Activated CD4-positive, CD25-positive, alpha-beta regulatory T cell treated with anti-CD3 and anti-CD28 coated beads, Interleukin-2, amount 50 U/mL, for 16 hours (primary cell): ENCODE results near the gene KCNJ12.
"Not testable (repeated sequence)": the region's sequence is repeated elsewhere in the genome, so short reads cannot be mapped to it uniquely, and the experiment has no call there.

Experiments
- DNase-seq: peaks from one replicate; pipeline ENCODE4 v3.0.0-alpha.2; 2020; ENCODE audit warnings: low read depth, low spot score

KCNJ12 gene

DNA sequence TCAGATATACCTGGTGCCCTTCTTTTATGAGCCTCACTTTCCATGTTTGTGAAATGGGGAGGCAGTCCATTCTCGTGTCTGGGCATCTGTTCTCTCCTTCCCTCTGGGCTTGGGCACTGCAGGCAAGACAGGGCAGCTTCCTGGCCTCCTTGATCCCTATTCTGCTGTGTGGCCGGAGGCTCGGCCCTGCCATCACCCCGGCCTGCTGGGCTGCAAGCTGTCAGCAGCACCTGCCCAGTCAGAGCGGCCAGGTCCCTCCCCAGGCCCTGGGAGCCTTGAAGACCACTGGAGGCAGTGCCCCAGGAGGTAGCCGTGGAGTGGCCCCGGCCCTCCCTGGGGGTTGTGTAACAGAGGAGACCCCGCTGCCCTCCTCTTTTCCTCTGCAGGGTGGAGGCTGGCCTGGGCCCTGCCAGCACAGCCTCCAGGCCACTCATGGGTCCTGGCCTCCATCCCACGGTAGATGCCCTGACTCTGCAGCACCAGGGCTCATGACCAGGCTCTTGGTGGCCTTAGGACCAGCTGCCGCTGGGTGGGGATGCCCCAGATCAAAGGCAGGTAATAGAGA is 9.2 kb downstream of the KCNJ12 start:
- no peak for DNase-seq

DNA sequence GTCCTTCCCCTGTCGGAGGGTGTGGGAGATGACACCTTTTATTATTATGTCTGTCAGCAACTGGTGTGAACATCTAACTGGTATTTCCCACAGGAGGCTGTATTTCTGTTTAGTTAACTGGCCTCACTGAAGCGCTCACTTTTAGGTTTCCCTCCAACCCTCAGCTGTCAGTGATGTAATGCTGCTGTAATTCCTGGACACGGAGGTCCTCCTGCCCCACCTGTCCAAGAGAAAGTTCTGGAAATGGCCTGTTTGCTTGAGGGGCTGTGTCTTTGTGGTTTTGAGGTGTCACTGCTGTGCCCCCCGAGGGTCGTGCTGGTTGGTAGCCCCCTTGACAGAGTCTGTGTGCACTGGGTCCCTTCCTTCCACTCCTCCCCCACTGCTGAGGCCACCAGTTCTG is 11.5 kb downstream of the KCNJ12 start:
- no peak for DNase-seq

DNA sequence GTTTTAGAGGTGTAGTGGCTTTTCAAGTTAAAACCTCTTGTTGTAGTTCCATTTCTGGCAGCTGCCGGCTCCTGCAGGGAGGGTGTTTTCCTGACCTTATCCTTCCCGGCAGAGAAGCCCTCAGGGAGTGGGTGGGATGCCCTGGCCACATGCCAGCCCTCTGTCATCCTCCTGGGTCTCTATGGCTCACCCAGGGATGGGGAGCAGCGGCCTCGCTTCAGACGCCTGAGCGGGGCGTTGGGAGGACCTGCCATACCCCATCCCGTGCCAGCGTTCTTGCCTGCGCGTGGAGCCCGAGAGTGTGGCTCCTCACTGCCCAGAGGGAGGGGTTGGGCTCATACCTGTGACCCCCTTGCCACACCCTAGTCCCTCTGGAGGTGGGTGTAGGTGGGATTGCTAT is 11.9 kb downstream of the KCNJ12 start:
- no peak for DNase-seq

DNA sequence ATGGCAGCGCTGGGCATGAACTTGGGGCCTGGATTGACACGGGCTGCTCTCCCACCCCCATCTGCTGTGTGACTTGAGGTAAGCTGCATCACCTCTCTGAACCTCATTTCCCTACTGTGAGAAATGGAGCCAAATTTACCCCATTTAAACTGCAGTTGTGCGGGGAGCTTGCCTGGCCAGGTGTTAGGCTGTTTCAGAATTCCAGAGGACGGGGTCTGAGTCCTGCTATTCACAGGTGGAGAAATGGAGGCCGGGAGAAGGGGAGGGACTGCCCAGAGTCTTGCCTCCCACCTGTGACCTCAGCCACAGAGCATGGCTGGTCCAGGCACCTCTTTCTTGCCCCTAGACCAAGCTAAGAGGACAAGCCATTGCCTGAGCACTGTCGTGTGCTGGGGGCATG is 12.8 kb downstream of the KCNJ12 start:
- DNase-seq = no peak

DNA sequence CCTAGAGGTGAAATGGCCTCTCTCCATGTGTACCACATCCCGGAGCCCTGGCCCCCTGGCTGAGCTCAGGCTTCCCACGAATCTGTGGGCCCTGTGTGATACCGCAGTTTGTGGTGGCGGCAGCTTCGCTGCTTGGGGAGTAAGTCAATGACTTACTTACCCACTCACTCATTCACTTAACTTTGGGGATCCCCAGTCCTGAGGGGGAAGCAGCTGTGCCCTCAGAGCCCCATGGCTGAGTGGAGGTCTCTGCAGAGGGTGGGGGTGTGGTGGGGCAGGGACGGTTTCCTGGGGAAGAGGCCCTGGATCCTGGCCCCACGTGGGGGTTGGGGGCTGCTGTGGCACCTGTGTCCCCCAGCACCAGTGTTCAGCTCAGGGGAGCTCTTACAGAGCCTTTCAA is 13.2 kb downstream of the KCNJ12 start:
- no peak for DNase-seq

DNA sequence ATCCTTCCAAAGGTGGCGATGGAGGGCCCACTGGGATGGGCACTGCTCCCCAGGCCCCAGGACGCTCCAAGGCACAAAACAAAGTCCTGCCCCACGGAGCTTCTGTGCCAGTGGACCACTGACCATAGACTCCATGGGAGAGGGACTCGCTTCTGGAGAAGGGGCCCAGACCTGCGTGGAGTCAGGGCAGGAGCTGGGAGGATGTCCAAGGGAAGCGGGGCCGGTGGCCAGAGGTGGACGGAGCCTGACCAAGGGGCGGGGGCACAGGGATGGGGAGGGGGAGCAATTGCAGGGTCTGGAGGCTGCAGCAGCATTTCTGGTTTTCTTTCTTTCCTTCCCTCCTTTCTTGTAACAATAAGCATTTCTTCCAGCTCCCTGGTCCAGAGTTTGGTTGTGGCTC is 14.1 kb downstream of the KCNJ12 start:
- no peak for DNase-seq

GRCh38 chr17:21392266-21392665 is 16.1 kb downstream of the KCNJ12 start:
- DNase-seq = no peak

DNA sequence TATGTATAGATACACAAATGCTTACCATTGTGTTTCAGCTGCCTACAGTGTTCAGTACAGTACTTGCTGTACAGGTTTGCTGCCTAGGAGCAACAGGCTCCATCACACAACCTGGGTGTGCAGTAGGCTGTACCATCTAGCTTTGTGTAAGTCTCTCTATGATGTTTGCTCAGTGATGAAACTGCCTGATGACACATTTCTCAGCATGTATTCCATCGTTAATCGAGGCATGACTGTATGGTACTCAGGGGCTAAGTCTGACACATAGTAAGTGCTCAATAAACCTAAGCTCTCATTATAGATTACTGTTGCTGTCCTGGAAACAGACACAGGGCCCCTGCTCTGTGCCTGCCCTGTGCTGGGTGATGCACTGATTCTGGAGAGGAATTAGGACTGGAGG is 18.1 kb downstream of the KCNJ12 start:
- DNase-seq = no peak

DNA sequence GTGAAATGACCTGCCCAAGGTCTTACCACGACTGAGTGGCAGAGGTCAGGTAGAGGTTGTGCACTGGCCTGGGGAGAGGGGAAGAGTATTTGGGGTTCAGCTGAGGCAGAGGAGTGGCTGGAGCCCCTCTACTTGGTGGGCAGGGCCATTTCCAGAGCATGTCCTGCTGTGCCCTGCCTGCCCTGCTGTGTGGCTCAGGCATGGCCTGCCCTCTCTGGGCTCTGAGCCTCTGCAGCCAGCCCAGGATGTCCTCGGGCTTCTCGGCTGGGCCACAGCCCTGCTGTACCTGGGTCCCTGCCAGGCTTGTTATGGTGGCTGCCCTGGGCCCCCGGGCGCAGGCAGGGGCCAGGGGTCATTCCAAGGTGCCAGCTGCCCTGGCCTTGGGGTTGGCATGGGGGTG is 19.6 kb downstream of the KCNJ12 start:
- no peak for DNase-seq

- no peak for DNase-seq
These were observed 20.1 kb downstream of the KCNJ12 start for GRCh38 chr17:21396237-21396636.

DNA sequence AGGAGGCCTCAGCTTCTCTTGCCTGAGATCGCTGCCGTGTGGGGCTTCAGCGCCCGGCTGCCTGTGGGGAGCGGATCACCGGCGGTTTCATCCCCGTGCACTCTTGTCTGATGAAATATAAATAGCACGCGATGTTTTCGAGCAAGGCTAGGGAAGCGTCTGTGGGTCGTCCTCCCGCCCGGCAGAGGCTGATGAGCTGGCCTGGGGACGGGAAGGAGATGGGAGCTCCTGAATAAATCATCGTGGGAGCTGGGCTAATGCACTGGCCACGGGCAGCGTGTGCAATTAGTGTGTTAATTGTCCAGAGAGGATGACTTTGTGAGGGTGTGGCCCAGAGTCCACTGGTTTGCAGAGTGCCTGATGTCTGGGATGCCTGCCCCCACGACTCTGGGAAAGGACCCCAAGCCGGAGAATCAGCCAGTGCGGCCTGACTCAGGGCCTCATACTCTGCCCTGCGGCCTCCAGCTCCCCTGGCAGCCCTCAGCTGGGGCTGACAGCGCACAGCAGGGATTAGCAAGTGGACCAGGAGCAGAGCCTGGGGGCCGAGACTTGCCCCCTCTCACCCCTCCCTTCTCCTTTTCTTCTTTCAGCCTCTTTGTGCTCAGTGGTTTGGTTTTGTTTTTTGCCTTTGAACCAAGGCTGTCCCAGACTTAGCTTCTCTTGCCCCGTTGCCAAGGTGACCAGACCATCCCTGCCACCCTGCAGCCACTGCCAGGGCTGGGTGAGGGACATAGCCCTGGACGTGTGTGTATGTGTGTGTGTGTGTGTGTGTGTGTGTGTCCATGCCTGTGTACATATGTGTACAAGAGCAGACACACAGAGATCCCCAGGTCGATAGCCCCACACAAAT is 21.4 kb downstream of the KCNJ12 start:
- DNase-seq = no peak

DNA sequence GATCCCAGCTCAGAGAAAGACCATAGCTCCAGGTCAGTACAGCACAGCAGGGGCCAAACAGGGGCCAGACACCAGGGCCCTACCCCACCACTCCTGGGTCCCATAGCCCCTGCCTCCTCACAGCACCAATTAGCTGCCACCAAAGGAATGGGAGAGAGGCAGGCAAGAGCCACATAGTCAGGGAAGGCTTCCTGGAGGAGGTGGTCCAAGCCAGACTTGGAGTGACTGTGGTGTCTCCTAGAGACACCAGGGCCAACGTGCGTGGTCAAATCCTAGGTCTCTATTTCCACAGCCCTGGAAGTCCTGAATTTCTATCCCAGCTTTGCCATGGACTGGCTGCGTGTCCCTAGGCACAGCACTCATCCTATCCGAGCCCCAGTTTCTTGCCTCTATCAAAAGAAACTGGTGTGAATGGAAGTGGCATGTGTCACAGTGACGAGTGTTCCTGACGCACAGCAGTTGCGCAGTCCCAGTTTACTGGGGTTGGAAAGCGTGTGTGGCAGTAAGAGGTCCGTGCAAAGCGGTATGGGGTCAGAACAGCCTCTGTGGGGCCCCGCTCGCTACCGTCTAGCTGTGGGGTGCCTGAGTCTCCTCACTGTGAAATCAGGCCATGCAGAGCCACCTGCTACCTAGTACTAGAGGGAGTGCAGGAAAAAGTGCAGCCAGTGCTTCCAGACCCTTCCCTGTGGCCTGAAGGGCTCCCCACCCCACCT is 23.5 kb downstream of the KCNJ12 start:
- no peak for DNase-seq

- not testable (repeated sequence) for DNase-seq
These were observed 24.0 kb downstream of the KCNJ12 start for GRCh38 chr17:21400187-21400569.

GRCh38 chr17:21400816-21401593 is 24.8 kb downstream of the KCNJ12 start:
- no peak for DNase-seq

DNA sequence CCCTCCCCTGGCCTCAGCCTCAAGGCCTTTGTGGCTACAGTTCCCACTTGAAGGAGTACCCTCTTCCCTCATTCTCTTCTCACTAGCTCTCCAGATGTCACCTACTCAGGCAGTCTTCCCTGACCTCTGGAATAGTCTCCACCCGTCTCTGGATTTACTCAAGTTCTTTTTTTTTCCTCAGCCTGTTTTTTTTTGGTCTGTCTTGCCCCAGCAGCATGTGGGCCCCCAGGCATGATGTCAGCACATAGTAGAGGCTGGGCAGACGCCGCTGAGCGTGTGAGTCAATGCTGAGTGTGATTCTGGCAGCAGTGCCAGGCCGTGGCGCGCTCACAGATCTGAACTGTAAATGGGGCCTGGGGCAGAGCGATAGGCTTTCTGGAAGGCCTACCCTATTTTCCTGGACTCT is 26.0 kb downstream of the KCNJ12 start:
- DNase-seq = not testable (repeated sequence)

DNA sequence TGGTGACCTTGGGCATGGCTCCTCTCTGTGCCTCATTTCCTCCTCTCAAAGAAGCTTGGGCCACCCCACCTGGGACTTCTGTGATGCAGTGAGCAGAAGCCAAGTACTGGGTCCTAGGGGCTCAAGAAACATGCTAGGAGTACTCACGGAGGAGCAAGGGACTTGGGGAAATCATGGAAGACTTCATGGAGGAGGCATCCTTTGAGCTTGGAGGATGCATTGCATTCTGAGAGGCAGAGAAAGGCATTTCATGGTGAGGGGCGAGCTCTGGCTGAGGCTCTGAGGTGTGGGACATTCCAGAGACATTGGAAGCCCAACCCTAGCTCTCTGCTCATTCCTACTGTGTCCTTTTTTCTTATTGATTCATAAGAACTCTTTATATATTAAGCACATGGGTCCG is 26.8 kb downstream of the KCNJ12 start:
- DNase-seq = not testable (repeated sequence)

- DNase-seq = not testable (repeated sequence)
These were observed 27.9 kb downstream of the KCNJ12 start for GRCh38 chr17:21404106-21404505.

DNA sequence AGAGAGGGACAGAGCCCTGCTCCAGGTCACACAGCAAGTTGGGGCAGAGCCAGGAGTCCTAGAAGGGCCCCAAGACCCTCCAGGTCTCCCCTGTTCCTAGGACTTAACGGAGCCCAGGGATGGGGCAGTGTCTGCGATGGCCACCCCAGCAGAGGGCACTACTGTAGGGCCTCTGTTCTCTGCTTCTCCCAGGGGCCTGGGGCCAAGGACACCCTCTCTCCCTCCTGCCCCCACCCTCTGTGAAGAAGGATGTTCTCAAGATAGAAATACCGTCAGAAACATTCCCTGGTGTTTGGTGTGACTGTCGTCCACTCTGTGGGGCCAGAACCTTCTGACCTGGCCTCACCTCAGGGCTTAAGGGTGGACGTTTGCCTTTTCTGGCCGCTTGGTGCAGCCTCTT is 28.4 kb downstream of the KCNJ12 start:
- DNase-seq = not testable (repeated sequence)

GRCh38 chr17:21404956-21405731 is 29.0 kb downstream of the KCNJ12 start:
- not testable (repeated sequence) for DNase-seq

- DNase-seq = not testable (repeated sequence)
These were observed 29.8 kb downstream of the KCNJ12 start for GRCh38 chr17:21405904-21406400.
